GM12872 (cell line): ENCODE results near the gene SNX27.

ENCODE experiments used
- TF ChIP-seq, protein P1 (sequence below): IDR thresholded peaks from 3 replicates; pipeline ENCODE4 v1.5.1; 2011; ENCODE audit warnings: low read depth, mild to moderate bottlenecking, low read length, moderate library complexity; ENCODE audit not compliant: insufficient read depth

SNX27 gene

DNA sequence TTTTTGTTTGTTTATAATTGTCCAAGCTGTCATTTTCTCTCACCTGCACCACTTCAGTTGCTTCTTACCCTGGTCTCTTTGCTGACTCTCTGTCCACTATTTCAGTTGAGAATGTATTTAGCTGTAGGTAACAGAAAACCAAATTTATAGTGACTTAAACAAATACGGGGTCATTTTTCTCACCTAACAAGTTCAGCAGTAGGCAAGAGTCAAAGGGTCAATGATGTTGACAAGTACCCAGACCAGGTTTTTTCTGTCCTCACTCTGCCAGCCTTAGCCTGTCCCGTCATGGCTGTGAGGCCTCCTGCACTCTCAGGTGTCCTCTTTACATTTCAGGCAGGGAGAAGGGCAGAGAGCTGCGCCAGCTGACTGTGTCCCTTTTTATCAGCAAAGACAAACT lies 121.3 kb downstream of the SNX27 start:
- TF ChIP-seq, protein P1, sequence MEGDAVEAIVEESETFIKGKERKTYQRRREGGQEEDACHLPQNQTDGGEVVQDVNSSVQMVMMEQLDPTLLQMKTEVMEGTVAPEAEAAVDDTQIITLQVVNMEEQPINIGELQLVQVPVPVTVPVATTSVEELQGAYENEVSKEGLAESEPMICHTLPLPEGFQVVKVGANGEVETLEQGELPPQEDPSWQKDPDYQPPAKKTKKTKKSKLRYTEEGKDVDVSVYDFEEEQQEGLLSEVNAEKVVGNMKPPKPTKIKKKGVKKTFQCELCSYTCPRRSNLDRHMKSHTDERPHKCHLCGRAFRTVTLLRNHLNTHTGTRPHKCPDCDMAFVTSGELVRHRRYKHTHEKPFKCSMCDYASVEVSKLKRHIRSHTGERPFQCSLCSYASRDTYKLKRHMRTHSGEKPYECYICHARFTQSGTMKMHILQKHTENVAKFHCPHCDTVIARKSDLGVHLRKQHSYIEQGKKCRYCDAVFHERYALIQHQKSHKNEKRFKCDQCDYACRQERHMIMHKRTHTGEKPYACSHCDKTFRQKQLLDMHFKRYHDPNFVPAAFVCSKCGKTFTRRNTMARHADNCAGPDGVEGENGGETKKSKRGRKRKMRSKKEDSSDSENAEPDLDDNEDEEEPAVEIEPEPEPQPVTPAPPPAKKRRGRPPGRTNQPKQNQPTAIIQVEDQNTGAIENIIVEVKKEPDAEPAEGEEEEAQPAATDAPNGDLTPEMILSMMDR, result no peak

DNA sequence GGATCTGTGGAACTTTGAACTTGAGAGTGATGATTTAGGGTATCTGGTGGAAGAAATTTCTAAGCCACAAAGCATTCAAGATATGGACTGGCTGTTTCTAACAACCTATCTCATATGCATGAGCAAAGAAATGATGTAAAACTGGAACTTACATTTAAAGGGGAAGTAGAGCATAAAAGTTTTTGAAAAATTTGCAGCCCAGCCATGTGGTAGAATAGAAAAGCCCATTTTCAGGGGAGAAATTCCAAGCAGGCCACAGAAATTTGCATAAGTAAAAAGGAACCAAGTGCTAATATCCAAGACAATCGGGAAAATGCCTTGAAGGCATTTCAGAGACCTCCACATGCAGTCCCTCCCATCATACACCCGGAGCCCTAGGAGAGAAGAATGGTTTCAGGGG lies 125.2 kb downstream of the SNX27 start:
- TF ChIP-seq, protein P1, result no peak

DNA sequence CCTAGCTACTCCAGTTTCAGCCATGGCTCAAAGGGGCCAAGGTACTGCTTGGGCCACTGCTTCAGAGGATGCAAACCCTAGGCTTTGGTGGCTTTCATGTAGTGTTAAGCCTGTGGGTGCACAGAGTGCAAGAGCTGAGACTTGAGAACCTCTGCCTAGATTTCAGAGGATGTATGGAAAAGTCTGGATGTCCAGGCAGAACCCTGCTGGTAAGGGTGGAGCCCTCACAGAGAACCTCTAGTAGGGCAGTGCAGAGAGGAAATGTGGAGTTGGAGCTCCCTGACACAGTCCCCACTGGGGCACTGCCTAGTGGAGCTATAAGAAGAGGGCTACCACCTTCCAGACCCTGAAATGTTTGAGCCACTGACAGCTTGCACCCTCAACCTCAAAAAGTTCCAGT lies 125.6 kb downstream of the SNX27 start:
- TF ChIP-seq, protein P1, result no peak

DNA sequence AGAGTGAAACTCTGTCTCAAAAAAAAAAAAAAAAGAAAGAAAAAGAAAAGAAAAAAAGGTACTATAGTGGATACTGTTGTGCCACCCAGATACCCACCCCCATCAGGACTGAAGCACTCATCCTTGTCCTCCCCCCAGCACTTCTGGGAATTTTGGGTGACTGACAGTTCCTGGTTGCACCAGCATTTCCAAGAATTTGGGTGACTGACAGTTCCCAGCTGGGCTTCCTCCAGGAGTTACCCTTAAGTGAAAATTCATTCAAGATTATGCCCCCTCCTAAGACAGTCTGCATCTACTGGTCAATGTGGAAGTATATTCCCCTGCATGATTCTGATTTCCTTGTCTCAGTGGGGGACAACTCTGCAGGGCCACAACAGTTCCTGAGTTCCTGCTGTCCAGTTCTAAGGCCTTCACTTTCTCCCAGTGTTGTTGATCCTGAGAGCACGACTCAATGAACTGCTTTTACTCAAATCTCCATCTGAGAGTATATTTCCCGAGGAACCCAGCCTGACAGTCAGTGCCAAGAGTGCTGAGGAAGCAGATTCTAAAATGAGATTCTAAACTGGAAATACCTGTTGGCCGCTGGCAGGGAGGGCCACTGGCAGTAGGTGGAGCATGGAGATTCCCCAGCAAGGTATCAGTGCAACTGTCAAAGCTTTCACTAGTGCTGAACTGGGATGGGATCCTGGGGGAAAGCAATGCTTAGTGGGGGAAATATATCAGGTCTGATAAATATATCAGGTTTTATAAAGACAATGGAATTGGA lies 127.9 kb downstream of the SNX27 start:
- TF ChIP-seq, protein P1, result no peak

DNA sequence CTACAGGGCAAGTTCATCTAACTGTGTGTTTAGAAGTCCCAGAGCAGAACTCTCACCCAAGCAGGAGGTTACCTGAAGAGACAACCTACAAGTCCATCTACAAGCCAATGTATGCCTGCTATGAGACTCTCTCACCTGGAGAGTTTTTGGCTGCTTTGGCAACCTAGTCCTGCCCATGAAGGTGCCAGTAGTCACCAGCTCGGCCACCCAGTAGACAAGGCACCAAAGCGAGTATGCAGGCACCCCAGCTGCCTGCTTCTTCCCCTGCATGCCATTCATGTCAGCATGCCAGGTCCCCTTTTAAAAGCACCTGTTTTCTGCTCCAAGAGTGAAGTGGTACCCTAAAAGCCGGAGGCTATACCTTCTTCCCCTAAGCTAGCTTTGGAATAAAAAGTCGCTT lies 129.7 kb downstream of the SNX27 start:
- TF ChIP-seq, protein P1, result no peak
